Ovary (tissue), 9 donors: ENCODE measurements around the gene TMA7. TPM values are rescaled to one million over a fixed set of nuclear protein-coding genes. Genes with fewer than 3 reads are reported as not detected.

Experiments
- DNase-seq, 5 donors: peaks; one replicate each; pipeline ENCODE4 v3.0.0-alpha.2; 2019 to 2020
- H3K27ac ChIP-seq, 2 donors: fragments of 200-600 bp; one replicate each; pipeline versions ENCODE4 v1.5.1 to v1.8.0; 2019 to 2022
- H3K27me3 ChIP-seq: fragments of 200-600 bp; one replicate; pipeline ENCODE4 v1.8.0; 2022
- H3K36me3 ChIP-seq: fragments of 200-600 bp; sonication (generic); one replicate; pipeline ENCODE4 v1.5.1; 2019
- H3K4me1 ChIP-seq: one replicate; pipeline ENCODE4 v1.8.1; 2013; ENCODE audit warnings: mild to moderate bottlenecking, moderate library complexity; ENCODE audit not compliant: insufficient read depth
- H3K4me3 ChIP-seq: fragments of 200-600 bp; sonication (generic); one replicate; pipeline ENCODE4 v1.5.1; 2017
- H3K9me3 ChIP-seq, 2 donors: fragments of 200-600 bp in 1 of 2; sonication (generic) in 1 of 2; one replicate each; pipeline versions ENCODE4 v1.5.1 to v1.8.1; 2013 to 2019; ENCODE audit warnings: mild to moderate bottlenecking in 1 of 2, moderate library complexity in 1 of 2
- EP300 ChIP-seq: sonication (generic); formaldehyde crosslinking; IDR thresholded peaks from one replicate; pipeline ENCODE4 v1.6.1; 2017; ENCODE audit warnings: antibody characterized with exemption
- POLR2A ChIP-seq: fragments of 450-650 bp; IDR thresholded peaks from one replicate; pipeline ENCODE4 v1.6.1; 2017; ENCODE audit warnings: antibody characterized with exemption, mild to moderate bottlenecking, moderate library complexity
- WGBS, 3 donors: extraction: QIAGEN DNeasy Blood & Tissue Kit in 1 of 3; methylation state at CpG; one replicate each; pipeline versions ENCODE4 v1.1.5 to v1.1.7; 2013 to 2017; 5-methylcytosine and 5-hydroxymethylcytosine counted together
- intact Hi-C, 4 donors: fragments of 100-400 bp; cut with DNase I; formaldehyde crosslinking; loops; one replicate each; pipeline versions ENCODE4 v1.11.0 to v1.15.1; 2022 to 2023
- polyA plus RNA-seq, 2 donors: library from polyadenylated mRNA; stranded (reverse); fragments of 200-250 nt in 1 of 2; fragments of 350-450 nt in 1 of 2; fragmentation: Illumina TruSeq in 1 of 2; extraction: RNeasy Lipid Tissue Mini Kit (QIAGEN cat#74804) in 1 of 2; gene quantifications; one replicate each; pipeline ENCODE4 v1.2.3, GENCODE V29; 2013 to 2014
- total RNA-seq, 7 donors: library from RNA; depleted of rRNA in 2 of 7; stranded (reverse); fragments of >200 nt in 2 of 7; fragmentation: NEBNext Ultra II Directional in 3 of 7; extraction: Animal tissue kit (Norgen Biotek cat#: 25700) in 3 of 7; gene quantifications; one replicate each; pipeline versions ENCODE4 v1.1.0 to v1.2.4, GENCODE V29; 2016 to 2023
- TF ChIP-seq, protein P1 (sequence below), 3 donors: fragments of 450-650 bp in 2 of 3; fragments of 200-600 bp in 1 of 3; IDR thresholded peaks; one replicate each; pipeline versions ENCODE4 v1.5.1 to v1.8.0; 2016 to 2022; ENCODE audit warnings: antibody characterized with exemption in 3 of 3, mild to moderate bottlenecking in 1 of 3
- donor health status: DM: no; HTN: no; CAD: no; lungs with moderate emphysema.
- donor health status: DM: no; HTN: no; CAD: no.
- donor health status: Bipolar disorder and iron deficiency.
- donor health status: DM: yes; HTN: yes; CAD: no.
- donor health status: DM: no; HTN: no; CAD: no.
- donor health status: DM: yes; HTN: yes; CAD: no.

TMA7 gene
- total and polyA plus RNA-seq, 9 donors, result 138 to 380 (median 222) TPM

DNA sequence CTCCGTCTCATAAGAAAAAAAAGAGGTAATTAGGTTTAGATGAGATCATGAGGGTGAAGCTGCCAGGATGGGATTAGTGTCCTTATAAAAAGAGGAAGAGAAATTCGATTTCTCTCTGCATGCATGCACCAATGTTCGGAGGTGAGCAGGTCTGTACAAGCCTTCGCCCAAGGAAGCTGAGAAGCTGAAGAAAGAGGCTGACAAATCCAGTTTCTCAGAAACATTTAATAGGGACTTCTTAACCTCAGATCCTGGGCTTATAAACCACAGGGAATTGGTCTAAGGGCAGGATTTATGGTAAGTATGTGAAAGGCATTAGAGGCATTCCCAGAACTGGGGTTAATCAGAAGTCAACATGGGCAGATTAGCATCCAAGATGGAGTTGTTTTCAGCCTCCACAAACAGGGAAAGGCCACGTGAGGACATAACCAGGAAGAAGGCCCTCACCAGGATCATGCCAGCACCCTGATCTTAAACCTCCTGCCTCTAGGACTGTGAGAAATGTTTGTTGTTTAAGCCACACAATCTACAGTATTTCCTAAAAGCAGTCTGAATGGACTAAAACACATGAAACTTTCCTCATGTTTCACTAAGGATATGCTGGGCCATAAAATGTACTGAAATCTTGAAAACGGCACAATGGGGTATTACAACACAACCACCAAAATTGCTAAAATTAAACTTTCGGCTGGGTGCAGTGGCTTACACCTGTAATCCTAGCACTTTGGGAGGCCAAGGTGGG lies 52.6 kb downstream of the TMA7 start:
- 86 to 89% (median 88%) methylated on average over 7 of the region's 7 CpGs for whole genome bisulfite sequencing, 3 donors
- H3K27ac ChIP-seq, result no peak overlapping the region
- no peaks in the 10 kb centered on the region for H3K4me1 ChIP-seq
- TF ChIP-seq POLR2A, result no peak
- TF ChIP-seq EP300, result no peak
- TF ChIP-seq, protein P1, sequence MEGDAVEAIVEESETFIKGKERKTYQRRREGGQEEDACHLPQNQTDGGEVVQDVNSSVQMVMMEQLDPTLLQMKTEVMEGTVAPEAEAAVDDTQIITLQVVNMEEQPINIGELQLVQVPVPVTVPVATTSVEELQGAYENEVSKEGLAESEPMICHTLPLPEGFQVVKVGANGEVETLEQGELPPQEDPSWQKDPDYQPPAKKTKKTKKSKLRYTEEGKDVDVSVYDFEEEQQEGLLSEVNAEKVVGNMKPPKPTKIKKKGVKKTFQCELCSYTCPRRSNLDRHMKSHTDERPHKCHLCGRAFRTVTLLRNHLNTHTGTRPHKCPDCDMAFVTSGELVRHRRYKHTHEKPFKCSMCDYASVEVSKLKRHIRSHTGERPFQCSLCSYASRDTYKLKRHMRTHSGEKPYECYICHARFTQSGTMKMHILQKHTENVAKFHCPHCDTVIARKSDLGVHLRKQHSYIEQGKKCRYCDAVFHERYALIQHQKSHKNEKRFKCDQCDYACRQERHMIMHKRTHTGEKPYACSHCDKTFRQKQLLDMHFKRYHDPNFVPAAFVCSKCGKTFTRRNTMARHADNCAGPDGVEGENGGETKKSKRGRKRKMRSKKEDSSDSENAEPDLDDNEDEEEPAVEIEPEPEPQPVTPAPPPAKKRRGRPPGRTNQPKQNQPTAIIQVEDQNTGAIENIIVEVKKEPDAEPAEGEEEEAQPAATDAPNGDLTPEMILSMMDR (IDR thresholded peaks at IDR 0.05), result no peak
- DNase-seq, result no peak
- no peaks in the 10 kb centered on the region for H3K36me3 ChIP-seq
- no peaks in the 10 kb centered on the region for H3K9me3 ChIP-seq
- no peaks in the 10 kb centered on the region for H3K27me3 ChIP-seq
- intact Hi-C loops, result no loop called here
- H3K4me3 ChIP-seq, result no peak overlapping the region

DNA sequence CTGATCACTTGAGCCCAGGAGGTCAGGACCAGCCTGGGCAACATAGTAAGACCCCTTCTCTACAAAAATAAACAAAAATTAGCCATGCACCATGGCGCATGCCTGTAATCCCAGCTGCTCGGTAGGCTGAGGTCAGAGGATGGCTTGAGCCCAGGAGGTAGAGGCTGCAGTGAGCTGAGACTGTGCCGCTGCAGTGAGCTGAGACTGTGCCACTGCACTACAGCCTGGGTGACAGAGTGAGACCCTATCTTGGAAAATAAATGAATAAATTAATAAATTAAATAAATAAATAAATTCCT lies 53.1 kb downstream of the TMA7 start:
- TF ChIP-seq, protein P1 (IDR thresholded peaks at IDR 0.05), result no peak
- TF ChIP-seq POLR2A, result no peak
- TF ChIP-seq EP300, result no peak
- intact Hi-C loops, result no loop called here
- Histone ChIP-seq H3K4me3 (no peak overlapping the region), H3K36me3 (no peaks in the 10 kb centered on the region), H3K27me3 (no peaks in the 10 kb centered on the region), H3K27ac (no peak overlapping the region), H3K9me3 (no peaks in the 10 kb centered on the region), H3K4me1 (no peaks in the 10 kb centered on the region)
- no peak for DNase-seq
- WGBS, 3 donors, result 90 to 94% (median 90%) methylated on average over 3 of the region's 3 CpGs

Other genes starting within 250 kb of the TMA7 start
- 1 to 10 TPM in 1 of 7 donors, not detected in 6; 1.1 TPM for gene CAMP, start 216.8 kb upstream of the TMA7 start, total RNA-seq
- gene CAMP, start 216.8 kb upstream of the TMA7 start, polyA plus RNA-seq, result under 1 TPM in 1 of 2 donors, not detected in 1; 0.12 TPM
- 10 to 100 TPM in 6 of 7 donors, 1 to 10 TPM in 1; 9.7 to 17.8 (median 14.4) TPM for gene ZNF589, start 199.2 kb upstream of the TMA7 start, total RNA-seq
- 10 to 100 TPM in 1 of 2 donors, 1 to 10 TPM in 1; 7.9 to 18.8 TPM for gene ZNF589, start 199.2 kb upstream of the TMA7 start, polyA plus RNA-seq
- 10 to 100 TPM; 17.8 to 35.7 (median 30.5) TPM for gene NME6, start 138.9 kb upstream of the TMA7 start, total RNA-seq
- gene NME6, start 138.9 kb upstream of the TMA7 start, polyA plus RNA-seq, result 10 to 100 TPM; 13.3 to 16.8 TPM
- not detected for gene SPINK8, start 106.6 kb upstream of the TMA7 start, total RNA-seq
- gene SPINK8, start 106.6 kb upstream of the TMA7 start, polyA plus RNA-seq, result not detected
- gene FBXW12, start 68.0 kb upstream of the TMA7 start, total RNA-seq, result under 1 TPM in 4 of 7 donors, not detected in 3; 0.22 to 0.46 (median 0.28) TPM
- under 1 TPM in 1 of 2 donors, not detected in 1; 0.33 TPM for gene FBXW12, start 68.0 kb upstream of the TMA7 start, polyA plus RNA-seq
- gene PLXNB1, start 10.2 kb upstream of the TMA7 start, total RNA-seq, result 100 to 1,000 TPM in 2 of 7 donors, 10 to 100 TPM in 5; 70.8 to 166 (median 83.7) TPM
- gene PLXNB1, start 10.2 kb upstream of the TMA7 start, polyA plus RNA-seq, result 10 to 100 TPM; 11.2 to 90.2 TPM
- gene CCDC51, start 138 bp upstream of the TMA7 start, total RNA-seq, result 1 to 10 TPM; 6.3 to 8.5 (median 7.5) TPM
- 1 to 10 TPM; 9.1 to 9.9 TPM for gene CCDC51, start 138 bp upstream of the TMA7 start, polyA plus RNA-seq
- 1 to 10 TPM; 3.9 to 7.9 (median 6.4) TPM for gene ATRIP, start 6.5 kb downstream of the TMA7 start, total RNA-seq
- gene ATRIP, start 6.5 kb downstream of the TMA7 start, polyA plus RNA-seq, result 10 to 100 TPM in 1 of 2 donors, 1 to 10 TPM in 1; 6.4 to 11.4 TPM
- 100 to 1,000 TPM in 5 of 7 donors, 10 to 100 TPM in 2; 62.5 to 150 (median 138) TPM for gene SHISA5, start 63.9 kb downstream of the TMA7 start, total RNA-seq
- 100 to 1,000 TPM in 1 of 2 donors, 10 to 100 TPM in 1; 59.7 to 118 TPM for gene SHISA5, start 63.9 kb downstream of the TMA7 start, polyA plus RNA-seq
- gene PFKFB4, start 116.5 kb downstream of the TMA7 start, total RNA-seq, result 1 to 10 TPM; 3.3 to 8.0 (median 5.6) TPM
- gene PFKFB4, start 116.5 kb downstream of the TMA7 start, polyA plus RNA-seq, result 1 to 10 TPM; 2.3 to 6.3 TPM
- gene UCN2, start 123.5 kb downstream of the TMA7 start, total RNA-seq, result under 1 TPM in 3 of 7 donors, not detected in 4; 0.18 to 0.22 (median 0.20) TPM
- under 1 TPM in 1 of 2 donors, not detected in 1; 0.18 TPM for gene UCN2, start 123.5 kb downstream of the TMA7 start, polyA plus RNA-seq
- 10 to 100 TPM in 1 of 7 donors, 1 to 10 TPM in 6; 5.1 to 13.1 (median 8.3) TPM for gene COL7A1, start 155.1 kb downstream of the TMA7 start, total RNA-seq
- gene COL7A1, start 155.1 kb downstream of the TMA7 start, polyA plus RNA-seq, result 10 to 100 TPM in 1 of 2 donors, 1 to 10 TPM in 1; 1.1 to 18.4 TPM
- gene UQCRC1, start 169.4 kb downstream of the TMA7 start, total RNA-seq, result 100 to 1,000 TPM; 102 to 153 (median 113) TPM
- 100 to 1,000 TPM; 118 to 141 TPM for gene UQCRC1, start 169.4 kb downstream of the TMA7 start, polyA plus RNA-seq
- not detected for gene TMEM89, start 181.5 kb downstream of the TMA7 start, total RNA-seq
- gene TMEM89, start 181.5 kb downstream of the TMA7 start, polyA plus RNA-seq, result not detected
- 10 to 100 TPM in 4 of 7 donors, 1 to 10 TPM in 3; 7.9 to 19.1 (median 10.5) TPM for gene SLC26A6, start 195.2 kb downstream of the TMA7 start, total RNA-seq
- 10 to 100 TPM in 1 of 2 donors, 1 to 10 TPM in 1; 8.7 to 14.5 TPM for gene SLC26A6, start 195.2 kb downstream of the TMA7 start, polyA plus RNA-seq
- 1 to 10 TPM in 3 of 7 donors, under 1 TPM in 4; 0.23 to 3.4 (median 0.92) TPM for gene CELSR3, start 222.6 kb downstream of the TMA7 start, total RNA-seq
- gene CELSR3, start 222.6 kb downstream of the TMA7 start, polyA plus RNA-seq, result under 1 TPM; 0.48 to 0.69 TPM
- 10 to 100 TPM; 30.5 to 58.6 (median 36.3) TPM for gene NCKIPSD, start 245.7 kb downstream of the TMA7 start, total RNA-seq
- gene NCKIPSD, start 245.7 kb downstream of the TMA7 start, polyA plus RNA-seq, result 10 to 100 TPM in 1 of 2 donors, 1 to 10 TPM in 1; 8.0 to 23.2 TPM